Hypothalamus (tissue), 51 donors: Measurements from ENCODE around the gene ZNF490.
"Not testable (repeated sequence)": the region's sequence is repeated elsewhere in the genome, so short reads cannot be mapped to it uniquely, and the experiment has no call there.

ENCODE experiments used
- DNase-seq, 51 donors: peaks; one replicate each; lab custom pipeline; 2025; lab: John Stamatoyannopoulos, UW

ZNF490 gene

GRCh38 chr19:12610540-12611360 is at the start of gene ZNF490, which contains the start of gene ZNF791:
Gene ZNF490, minus strand, starts transcription at chr19:12610813. Its CDS starts 133 bp downstream, at chr19:12610680.
Gene ZNF791, plus strand, starts transcription at chr19:12610920. Its CDS starts 160 bp downstream, at chr19:12611080.
- DNase-seq: peak; percentile 54 to 99 (median 96)

- DNase-seq: no peak
Measured at GRCh38 chr19:12657966-12658365, 47.4 kb upstream of the ZNF490 start.

GRCh38 chr19:12656899-12657571 is 46.4 kb upstream of the ZNF490 start:
- no peak for DNase-seq

GRCh38 chr19:12655546-12655945 is 44.9 kb upstream of the ZNF490 start:
- DNase-seq: no peak

GRCh38 chr19:12652219-12652618 is 41.6 kb upstream of the ZNF490 start:
- DNase-seq: no peak

GRCh38 chr19:12649941-12650340 is 39.3 kb upstream of the ZNF490 start:
- DNase-seq: no peak

GRCh38 chr19:12648088-12648487 is 37.5 kb upstream of the ZNF490 start:
- DNase-seq: peak in 3 of 51 donors; percentile 12 to 28 (median 16)

GRCh38 chr19:12647490-12648071 is 37.0 kb upstream of the ZNF490 start:
- DNase-seq: peak in 17 of 51 donors; percentile 8 to 49 (median 28)

- DNase-seq: peak in 1 of 51 donors; percentile 8
Measured at GRCh38 chr19:12647047-12647446, 36.4 kb upstream of the ZNF490 start.

- DNase-seq: no peak
Measured at GRCh38 chr19:12646551-12646950, 35.9 kb upstream of the ZNF490 start.

- not testable (repeated sequence) for DNase-seq
Measured at GRCh38 chr19:12643716-12644115, 33.1 kb upstream of the ZNF490 start.

GRCh38 chr19:12642506-12642905 is 31.9 kb upstream of the ZNF490 start:
- no peak for DNase-seq

- DNase-seq: no peak
Measured at GRCh38 chr19:12641456-12641855, 30.8 kb upstream of the ZNF490 start.

GRCh38 chr19:12639901-12640613 is 29.4 kb upstream of the ZNF490 start:
- peak in 48 of 51 donors; percentile 3 to 82 (median 48) for DNase-seq

- DNase-seq: no peak
Measured at GRCh38 chr19:12638611-12639182, 28.1 kb upstream of the ZNF490 start.

GRCh38 chr19:12636631-12637030 is 26.0 kb upstream of the ZNF490 start:
- no peak for DNase-seq

GRCh38 chr19:12629215-12629614 is 18.6 kb upstream of the ZNF490 start:
- no peak for DNase-seq

- DNase-seq: no peak
Measured at GRCh38 chr19:12628040-12629022, 17.7 kb upstream of the ZNF490 start.

GRCh38 chr19:12626958-12627357 is 16.3 kb upstream of the ZNF490 start:
- no peak for DNase-seq
